GM18498 (cell line): Measurements from ENCODE around the gene ZNF618.

Experiments used
- ATAC-seq: cut with Tn5 transposase; IDR thresholded peaks from one replicate; pipeline ENCODE4 v1.9.1; 2021; ENCODE audit warnings: mild to moderate bottlenecking, moderate library complexity; ENCODE audit not compliant: unreplicated experiment

The ZNF618 gene

GRCh38 chr9:113910036-113910639 is 34.0 kb downstream of the ZNF618 start:
- ATAC-seq = no peak

- no peak for ATAC-seq
Observed at GRCh38 chr9:113911850-113912557, 35.9 kb downstream of the ZNF618 start.

GRCh38 chr9:113912816-113913215 is 36.7 kb downstream of the ZNF618 start:
- no peak for ATAC-seq

GRCh38 chr9:113913426-113914195 is 37.5 kb downstream of the ZNF618 start:
- no peak for ATAC-seq

GRCh38 chr9:113914517-113914916 is 38.4 kb downstream of the ZNF618 start:
- no peak for ATAC-seq

- ATAC-seq = no peak
Observed at GRCh38 chr9:113915817-113916434, 39.8 kb downstream of the ZNF618 start.

GRCh38 chr9:113916931-113917330 is 40.8 kb downstream of the ZNF618 start:
- ATAC-seq = no peak

- no peak for ATAC-seq
Observed at GRCh38 chr9:113918697-113919350, 42.7 kb downstream of the ZNF618 start.

- ATAC-seq = no peak
Observed at GRCh38 chr9:113919382-113919781, 43.3 kb downstream of the ZNF618 start.

- ATAC-seq = no peak
Observed at GRCh38 chr9:113919871-113920270, 43.8 kb downstream of the ZNF618 start.

GRCh38 chr9:113920872-113921271 is 44.8 kb downstream of the ZNF618 start:
- no peak for ATAC-seq

- ATAC-seq = no peak
Observed at GRCh38 chr9:113921396-113921925, 45.4 kb downstream of the ZNF618 start.

GRCh38 chr9:113922160-113922559 is 46.1 kb downstream of the ZNF618 start:
- ATAC-seq = no peak

GRCh38 chr9:113926211-113926610 is 50.1 kb downstream of the ZNF618 start:
- no peak for ATAC-seq

GRCh38 chr9:113927277-113927676 is 51.2 kb downstream of the ZNF618 start:
- ATAC-seq = no peak

GRCh38 chr9:113928269-113928668 is 52.2 kb downstream of the ZNF618 start:
- ATAC-seq = no peak

GRCh38 chr9:113929634-113930389 is 53.7 kb downstream of the ZNF618 start:
- no peak for ATAC-seq

GRCh38 chr9:113930390-113930783 is 54.3 kb downstream of the ZNF618 start:
- no peak for ATAC-seq

GRCh38 chr9:113931140-113931539 is 55.0 kb downstream of the ZNF618 start:
- no peak for ATAC-seq

GRCh38 chr9:113931777-113932176 is 55.7 kb downstream of the ZNF618 start:
- ATAC-seq = no peak
